PFSK-1 (cell line): ENCODE results near the gene PRR7.

ENCODE experiments used
- FOXP2 ChIP-seq: optimal IDR thresholded peaks from 2 replicates; pipeline ENCODE3; 2011; ENCODE audit warnings: borderline replicate concordance, control low read depth, inconsistent platforms; ENCODE audit not compliant: insufficient read depth; ENCODE audit errors: extremely low read length, extremely low read depth
- POLR2AphosphoS5 ChIP-seq: IDR thresholded peaks from 2 replicates; pipeline ENCODE4 v1.6.1; 2012; ENCODE audit warnings: low read depth, mild to moderate bottlenecking, control low read depth, low read length, moderate library complexity
- REST ChIP-seq, 2 experiments: IDR thresholded peaks; 2 replicates each; pipeline versions ENCODE4 v1.6.1 to v1.8.0; 2011 to 2012; ENCODE audit warnings: low read depth in 2 of 2, low read length in 2 of 2, control low read depth in 1 of 2, inconsistent platforms in 1 of 2, mild to moderate bottlenecking in 1 of 2, moderate library complexity in 1 of 2; ENCODE audit not compliant: insufficient read depth in 1 of 2
- SIN3A ChIP-seq: IDR thresholded peaks from 2 replicates; pipeline ENCODE4 v1.6.1; 2012; ENCODE audit warnings: mild to moderate bottlenecking, low read length, moderate library complexity, borderline replicate concordance; ENCODE audit not compliant: insufficient read depth
- TAF1 ChIP-seq: IDR thresholded peaks from 2 replicates; pipeline ENCODE4 v1.6.1; 2012; ENCODE audit warnings: low read length, control low read depth, borderline replicate concordance; ENCODE audit not compliant: insufficient read depth

PRR7 gene

GRCh38 chr5:177403102-177403791, 43.4 kb upstream of the PRR7 start:
- TF ChIP-seq FOXP2 = no peak
- TF ChIP-seq SIN3A = no peak
- no peak for TF ChIP-seq REST (IDR thresholded peaks at IDR 0.05; ENCODE audit: insufficient read depth in 1 of 2, low read depth in 2 of 2, low read length in 2 of 2)
- no peak for TF ChIP-seq POLR2AphosphoS5
- no peak for TF ChIP-seq TAF1

GRCh38 chr5:177403792-177404640, 42.6 kb upstream of the PRR7 start:
- TF ChIP-seq FOXP2 (peak; percentile 90), SIN3A (no peak), TAF1 (0 out of 2 replicates have a peak, but pooled peaks have one; percentile 17), POLR2AphosphoS5 (peak; percentile 68; the same call in 1 of the 2 replicates), REST (IDR thresholded peaks at IDR 0.05; ENCODE audit: insufficient read depth in 1 of 2, low read depth in 2 of 2, low read length in 2 of 2) (no peak)

- TF ChIP-seq TAF1 (no peak), SIN3A (no peak), REST (IDR thresholded peaks at IDR 0.05; ENCODE audit: insufficient read depth in 1 of 2, low read depth in 2 of 2, low read length in 2 of 2) (no peak), FOXP2 (no peak), POLR2AphosphoS5 (no peak; the same call in 1 of the 2 replicates)
These were observed 41.9 kb upstream of the PRR7 start for GRCh38 chr5:177404641-177405179.

GRCh38 chr5:177405312-177405711, 41.3 kb upstream of the PRR7 start:
- TF ChIP-seq POLR2AphosphoS5 (no peak), REST (IDR thresholded peaks at IDR 0.05; ENCODE audit: insufficient read depth in 1 of 2, low read depth in 2 of 2, low read length in 2 of 2) (no peak), TAF1 (no peak)
